NOMO-1 treated with dmso at 0.1 percent for 144 hours (cell line): ENCODE data around the gene MFGE8.

Experiments used
- DNase-seq: peaks from one replicate; lab custom pipeline; 2025; ENCODE audit not compliant: unreplicated experiment; lab: John Stamatoyannopoulos, UW

Gene MFGE8

GRCh38 chr15:88900309-88900981 is 12.7 kb downstream of the MFGE8 start:
- DNase-seq = no peak

DNA sequence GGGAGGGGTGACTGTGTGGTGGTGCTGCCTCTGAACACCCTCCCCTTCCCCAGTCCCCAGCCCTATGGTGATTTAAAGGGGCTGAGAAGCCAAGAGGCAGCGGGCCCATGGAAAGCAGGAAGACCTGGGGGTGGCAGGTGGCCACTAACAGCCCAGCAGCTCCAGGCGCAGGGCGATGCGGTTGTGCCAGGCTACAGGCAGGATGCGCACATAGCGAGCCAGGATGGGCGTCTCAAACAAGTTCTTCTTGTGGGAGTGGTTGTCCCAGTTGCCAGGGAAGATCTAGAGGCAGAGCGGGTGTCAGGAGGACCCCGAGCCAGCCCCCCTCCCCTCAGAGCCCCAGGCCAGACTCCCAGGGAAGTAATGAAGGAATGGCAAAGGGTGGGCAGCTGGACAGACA is 13.9 kb downstream of the MFGE8 start:
- DNase-seq = no peak

- no peak for DNase-seq
Observed at GRCh38 chr15:88898736-88899135, 14.4 kb downstream of the MFGE8 start.

DNA sequence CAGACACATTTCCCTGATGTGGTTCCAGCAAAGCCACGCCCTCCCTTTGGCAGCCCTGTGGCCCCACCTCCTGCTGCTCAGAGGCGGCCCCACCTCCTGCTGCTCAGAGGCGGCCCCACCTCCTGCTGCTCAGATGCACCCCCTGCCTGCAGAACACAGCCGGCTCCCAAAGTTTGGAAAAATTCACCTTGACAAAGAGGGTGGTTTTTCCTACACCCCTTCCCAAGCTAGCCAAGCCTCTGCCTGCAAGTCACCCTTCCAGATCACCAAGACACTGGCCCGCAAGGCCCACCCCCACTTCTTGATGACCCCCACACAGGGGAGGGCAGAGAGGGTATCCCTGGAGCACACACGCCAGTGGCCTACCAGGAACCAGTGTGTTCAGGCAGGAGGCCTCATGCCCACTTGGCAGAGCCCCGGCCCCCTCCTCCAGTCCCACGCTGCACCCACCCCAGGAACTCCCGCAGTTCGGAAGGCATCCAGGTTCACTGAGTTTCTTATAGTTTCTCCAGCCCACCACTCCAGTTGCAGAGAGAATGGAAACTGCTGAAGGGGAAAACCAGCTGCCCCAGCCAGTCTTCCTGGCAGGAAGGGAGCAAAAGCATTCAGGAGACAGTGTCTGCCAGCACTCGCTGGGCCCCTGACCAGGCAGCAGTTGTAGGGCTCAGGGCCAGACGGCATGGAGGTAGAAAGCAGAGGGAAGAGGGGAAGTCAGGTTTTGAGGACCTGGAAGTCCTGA is 15.6 kb downstream of the MFGE8 start:
- peak; percentile 40 for DNase-seq

DNA sequence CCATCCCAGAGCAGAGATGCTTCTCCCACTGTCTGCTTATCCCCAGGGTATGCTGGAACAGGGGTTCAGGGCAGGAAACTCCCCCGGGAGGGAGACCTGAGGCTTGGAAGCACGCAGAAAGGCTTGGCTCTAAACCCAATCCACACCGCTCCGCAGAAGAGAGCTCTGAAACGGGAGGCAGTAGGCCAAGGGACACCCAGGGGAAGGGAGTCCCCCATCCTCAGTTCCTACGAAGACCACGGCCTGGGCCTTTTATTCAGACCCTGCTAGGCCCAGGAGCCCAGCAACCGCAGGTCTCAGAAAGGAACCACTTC is 16.1 kb downstream of the MFGE8 start:
- DNase-seq = no peak

DNA sequence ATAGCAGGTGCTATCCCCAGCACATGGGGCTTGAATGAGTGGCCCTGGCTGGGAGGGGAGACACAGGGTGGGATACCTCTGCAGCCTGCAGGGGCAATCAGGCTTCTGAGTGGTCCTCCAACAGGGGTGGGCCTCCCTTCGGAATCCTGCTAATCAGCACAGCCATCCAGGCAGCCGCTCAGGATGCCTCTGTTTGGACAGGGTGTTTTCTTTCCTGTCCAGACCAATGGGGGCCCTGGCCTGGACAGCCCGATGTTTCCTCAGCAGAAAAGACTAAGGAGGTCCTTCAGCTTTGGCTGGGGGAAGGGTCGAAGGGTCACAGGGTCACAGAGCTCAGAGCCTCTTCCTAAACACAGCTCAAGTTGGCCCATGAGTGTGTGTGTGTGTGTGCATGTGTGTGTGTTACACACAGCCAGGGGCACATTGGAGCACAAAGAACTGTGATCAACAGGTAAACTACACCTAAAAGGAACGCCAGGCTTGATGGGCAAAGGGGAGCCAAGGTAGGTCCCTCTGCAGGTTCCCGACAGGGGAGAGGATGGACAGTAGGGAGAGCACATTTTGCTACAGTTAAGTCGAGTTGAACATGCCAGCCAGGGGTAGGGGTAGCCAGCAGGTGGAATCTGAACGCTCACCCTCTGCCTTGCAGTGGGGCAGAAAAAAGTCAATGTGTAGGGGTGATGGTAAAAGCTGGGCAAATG is 16.7 kb downstream of the MFGE8 start:
- DNase-seq = no peak

DNA sequence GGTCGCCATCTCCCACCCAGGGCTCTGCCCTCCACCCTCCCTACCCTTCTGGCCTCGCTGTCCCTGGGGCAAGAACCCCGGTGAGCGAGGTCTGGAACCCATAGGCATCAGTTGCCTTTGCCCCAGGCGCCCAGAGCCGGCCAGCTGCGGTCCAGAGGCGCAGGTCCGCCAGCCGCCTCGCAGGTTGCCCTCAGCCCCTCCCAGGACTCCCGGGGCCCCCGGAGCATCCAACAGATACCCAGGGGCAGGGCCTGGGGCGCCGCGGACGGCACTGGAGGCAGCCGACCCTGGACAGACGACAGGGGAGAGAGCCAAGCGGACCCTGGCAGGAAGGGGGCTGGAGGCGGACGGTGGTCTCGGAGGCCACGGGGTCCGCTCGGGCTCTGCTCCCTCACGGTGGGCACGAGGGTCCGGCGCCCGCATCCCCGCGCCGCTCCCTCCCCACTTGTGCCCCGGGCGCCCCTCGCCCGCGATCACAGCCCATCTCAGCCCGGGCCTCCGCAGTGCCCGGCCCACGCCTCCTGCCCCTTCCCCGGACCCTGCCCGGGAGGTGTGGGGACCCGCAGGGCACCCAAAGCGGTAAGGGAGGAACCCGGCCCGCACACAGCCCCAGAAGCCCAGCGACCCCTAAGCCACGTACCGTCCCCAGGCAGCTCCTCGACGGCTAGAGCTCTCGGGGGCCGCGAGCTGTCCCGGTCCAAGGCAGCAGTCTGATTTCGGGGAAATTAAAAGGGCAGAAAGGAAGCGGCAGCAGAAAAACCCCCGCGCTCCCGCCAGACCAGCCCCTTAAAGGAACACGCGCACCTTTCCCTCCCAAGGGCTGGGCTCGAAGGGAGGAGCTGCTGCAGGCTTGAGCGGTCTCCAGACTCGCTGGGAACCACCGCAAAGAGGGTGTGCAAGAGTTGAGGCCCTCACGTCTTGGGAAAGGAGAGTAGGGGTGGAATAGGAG is 18.1 kb downstream of the MFGE8 start, which contains the start of gene HAPLN3:
TSS of gene HAPLN3 (minus strand) at position 726 of the 949 bp plus-strand sequence. CDS start 8,246 bp downstream, outside the sequence.
- no peak for DNase-seq

DNA sequence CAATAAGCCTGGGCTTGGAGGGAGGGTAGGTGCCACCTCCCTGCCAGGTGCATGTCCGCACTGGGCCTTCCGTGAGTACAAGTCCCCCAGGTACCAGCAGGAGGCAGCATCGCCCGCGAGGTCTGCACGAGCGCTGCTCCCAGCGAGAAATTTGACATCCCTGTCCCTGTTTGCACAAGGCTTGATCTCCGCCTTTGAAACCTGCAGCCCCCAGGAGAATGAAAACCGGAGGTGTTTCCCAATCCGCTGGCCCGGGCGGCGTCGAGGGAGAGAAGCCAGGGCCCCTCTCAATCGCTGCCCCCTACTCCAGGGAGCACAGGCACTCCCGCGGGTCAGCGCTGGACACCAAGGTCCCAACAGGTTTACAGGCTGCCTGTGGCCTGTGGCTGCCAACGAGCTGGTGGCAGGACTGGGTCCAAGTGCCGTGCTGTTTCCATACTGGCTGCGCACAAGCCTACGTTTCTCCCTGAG is 18.8 kb downstream of the MFGE8 start:
- no peak for DNase-seq

DNA sequence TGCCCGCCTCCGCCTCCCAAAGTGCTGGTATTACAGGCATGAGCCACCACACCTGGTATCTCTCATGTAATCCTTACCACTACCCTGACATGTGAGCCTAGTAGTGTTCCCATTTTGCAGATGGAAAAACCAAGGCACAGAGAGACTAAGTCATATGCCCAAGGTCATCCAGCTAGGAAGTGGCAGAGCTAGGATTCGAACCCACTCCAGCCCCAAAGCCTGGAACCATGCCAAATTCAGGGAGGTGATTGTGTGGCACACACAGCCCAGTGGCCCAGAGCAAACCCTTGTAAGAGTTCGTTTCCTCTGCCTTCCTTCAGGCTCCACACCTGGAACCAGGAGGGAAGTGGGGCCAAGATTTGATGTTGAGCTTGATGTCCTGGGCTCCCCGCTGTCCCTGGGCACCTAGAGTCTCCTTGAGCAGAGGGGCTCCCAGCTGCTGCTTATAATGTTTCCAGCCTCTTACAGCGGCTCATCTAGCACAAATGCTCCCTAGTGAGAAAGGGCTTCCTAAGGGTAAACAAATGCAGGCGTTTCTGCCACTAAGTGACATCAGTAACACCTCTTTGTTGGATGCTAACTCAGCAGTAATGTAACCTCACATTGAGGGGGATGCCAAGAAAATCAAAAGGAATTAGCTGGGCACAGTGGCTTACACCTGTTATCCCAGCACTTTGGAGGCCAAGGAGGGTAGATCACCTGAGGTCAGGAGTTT is 21.5 kb downstream of the MFGE8 start:
- no peak for DNase-seq

DNA sequence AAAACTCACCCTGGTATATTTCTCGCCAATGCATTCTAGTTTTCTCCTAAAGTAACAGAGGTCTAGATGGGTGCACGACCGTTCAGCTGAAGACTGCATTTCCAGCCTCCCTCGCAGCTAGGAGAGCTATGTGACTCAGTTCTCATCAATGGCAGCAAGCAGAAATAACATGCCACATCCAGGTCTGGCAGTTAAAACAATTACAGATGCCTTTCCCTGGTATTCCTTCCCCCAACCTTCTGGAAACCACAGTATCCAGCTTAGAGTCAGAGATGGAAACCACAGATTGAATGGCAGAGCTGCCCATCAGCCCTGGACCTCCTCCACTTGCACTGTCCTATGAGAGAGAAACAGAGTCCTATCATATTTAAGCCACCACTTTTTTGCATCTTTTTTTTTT is 22.7 kb downstream of the MFGE8 start:
- no peak for DNase-seq

- DNase-seq = no peak
Observed at GRCh38 chr15:88888719-88889118, 24.5 kb downstream of the MFGE8 start.

GRCh38 chr15:88887068-88887580 is 26.1 kb downstream of the MFGE8 start:
- no peak for DNase-seq

- no peak for DNase-seq
Observed at GRCh38 chr15:88882785-88883184, 30.4 kb downstream of the MFGE8 start.

GRCh38 chr15:88881775-88882174 is 31.4 kb downstream of the MFGE8 start:
- DNase-seq = no peak

DNA sequence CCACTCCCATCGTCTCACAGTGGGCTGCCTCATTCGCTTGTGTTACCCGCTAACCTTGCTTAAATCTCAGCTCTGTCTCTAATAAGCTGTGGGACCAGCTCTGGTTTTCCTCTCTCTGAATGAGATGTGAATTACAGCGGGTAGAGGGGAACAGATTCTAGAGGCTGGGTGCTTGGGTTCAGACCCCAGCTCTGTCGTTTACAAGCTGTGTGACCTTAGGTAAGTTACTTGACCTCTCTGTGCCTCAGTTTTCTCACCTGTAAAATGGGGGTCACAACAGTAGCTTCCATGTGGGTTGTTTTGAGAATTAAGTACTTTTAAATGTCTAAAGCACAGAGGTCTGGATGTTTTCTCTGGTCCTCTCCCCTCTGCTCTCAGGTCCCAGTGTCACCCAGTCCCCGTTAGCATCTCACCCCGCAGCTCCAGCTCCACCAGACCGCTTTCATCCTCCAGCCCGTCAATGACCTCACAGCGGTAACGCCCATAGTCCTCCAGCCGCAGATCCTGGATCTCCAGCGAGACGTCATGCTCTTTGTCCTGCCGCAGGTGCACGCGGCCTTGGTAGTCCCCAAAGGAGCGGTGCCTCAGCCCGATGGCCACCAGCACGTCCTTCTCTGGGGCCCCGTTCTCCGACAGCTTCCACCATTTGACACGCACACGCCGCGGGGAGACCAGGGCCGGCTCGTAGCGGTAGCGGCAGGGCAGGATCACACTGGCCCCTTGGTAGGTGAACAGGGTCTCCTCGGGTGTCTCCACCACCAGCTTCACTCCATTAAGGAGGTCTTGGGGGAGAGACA is 32.0 kb downstream of the MFGE8 start:
- DNase-seq = no peak

GRCh38 chr15:88878720-88879184 is 34.4 kb downstream of the MFGE8 start:
- no peak for DNase-seq

DNA sequence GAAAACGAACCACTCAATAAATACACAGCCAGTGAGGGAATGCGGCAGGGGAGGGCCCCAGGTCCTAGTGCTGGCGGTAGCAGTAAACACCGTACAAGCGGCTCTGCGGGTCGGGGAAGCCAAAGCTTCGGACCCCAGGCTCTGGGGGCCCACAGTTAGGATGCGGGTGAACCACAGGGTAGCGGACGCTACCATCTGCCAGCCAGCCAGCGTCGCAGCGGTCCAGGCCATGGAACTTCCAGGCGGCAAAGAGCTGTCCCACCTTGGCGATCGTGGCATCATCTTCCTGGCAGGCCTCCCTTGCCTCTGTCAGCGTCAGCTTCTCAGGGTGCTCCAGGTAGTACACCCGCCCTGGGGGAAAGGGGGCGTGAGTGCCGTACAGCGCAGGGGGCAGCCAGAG is 35.3 kb downstream of the MFGE8 start:
- no peak for DNase-seq

GRCh38 chr15:88877415-88877814 is 35.8 kb downstream of the MFGE8 start:
- no peak for DNase-seq

GRCh38 chr15:88876573-88876972 is 36.6 kb downstream of the MFGE8 start:
- no peak for DNase-seq
